SKM-1 (cell line): ENCODE data around the gene IMPG2.

Experiments
- DNase-seq: peaks from one replicate; lab custom pipeline; 2025; ENCODE audit not compliant: unreplicated experiment; lab: John Stamatoyannopoulos, UW

IMPG2 gene

DNA sequence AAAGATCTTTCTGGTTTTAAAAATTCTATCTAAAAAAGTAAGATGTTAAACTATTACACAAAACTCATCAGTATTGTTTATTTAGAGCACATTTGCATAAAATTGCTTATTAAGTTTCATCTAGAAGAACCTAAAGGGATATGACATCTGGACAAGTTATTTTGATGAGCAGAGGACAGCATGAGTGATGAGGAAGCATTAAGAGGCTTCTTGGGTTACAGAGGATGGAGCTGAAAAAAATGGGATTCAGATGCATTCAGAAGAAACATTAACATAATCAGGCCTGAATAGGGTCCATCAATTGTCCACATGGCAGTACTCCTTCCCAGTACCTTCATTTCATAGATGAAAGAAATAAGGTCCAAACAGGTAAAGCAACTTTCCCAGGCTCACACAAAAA, 41.6 kb downstream of the IMPG2 start:
- DNase-seq = no peak

DNA sequence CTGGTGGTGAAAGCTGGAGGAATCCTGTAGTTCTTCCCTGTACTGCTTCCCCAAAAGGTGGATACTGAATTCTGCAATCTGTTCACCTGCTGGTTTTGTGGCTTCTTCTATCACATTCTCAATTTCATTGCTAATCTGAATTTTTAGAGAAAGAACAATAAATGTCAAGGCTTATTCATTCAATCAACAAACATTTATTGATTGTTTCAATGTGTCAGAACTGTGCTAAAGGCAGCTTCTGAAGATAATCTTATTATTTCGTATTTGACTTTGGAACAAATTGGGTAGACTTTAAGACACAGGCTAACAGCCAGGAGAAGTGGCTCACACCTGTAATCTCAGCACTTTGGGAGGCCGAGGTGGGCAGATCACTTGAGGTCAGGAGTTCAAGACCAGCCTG, 46.8 kb downstream of the IMPG2 start:
- DNase-seq = no peak

DNA sequence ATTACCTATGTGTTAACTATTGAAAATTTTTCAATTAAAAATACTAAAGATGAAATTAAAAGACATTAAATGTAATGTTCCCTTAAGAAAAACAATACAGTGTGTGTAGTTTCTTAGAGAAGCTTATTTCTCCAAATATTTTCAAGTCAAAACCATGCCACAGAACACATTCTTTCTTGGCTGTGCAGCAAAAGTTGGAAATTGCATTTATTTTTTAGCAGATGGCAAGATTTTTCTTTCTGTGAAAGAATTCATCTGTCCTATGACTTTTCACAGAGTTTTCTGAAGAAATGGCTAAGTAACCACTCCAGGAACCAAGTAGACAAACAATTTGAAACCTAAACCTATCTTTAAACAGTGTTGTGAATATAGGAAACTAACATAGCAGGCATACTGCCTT, 47.2 kb downstream of the IMPG2 start:
- DNase-seq = no peak

DNA sequence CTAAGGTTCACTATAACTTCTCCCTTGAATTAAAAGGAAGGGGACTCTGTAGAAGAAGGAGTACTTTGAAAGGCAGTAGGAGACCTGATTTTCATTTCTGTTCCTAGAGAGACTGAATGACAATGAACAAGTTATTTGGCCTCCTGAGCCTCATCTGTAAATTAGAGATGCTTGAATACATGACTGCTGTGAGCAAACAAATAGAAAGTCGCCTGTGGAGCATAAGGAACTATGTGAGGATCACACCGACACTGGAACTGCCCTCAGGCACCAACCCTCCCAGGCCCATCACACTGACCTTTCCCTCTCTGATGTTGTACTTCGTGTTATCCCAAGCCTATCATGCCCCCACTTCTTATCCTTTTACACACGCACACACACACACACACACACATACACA, 48.6 kb downstream of the IMPG2 start:
- no peak for DNase-seq

DNA sequence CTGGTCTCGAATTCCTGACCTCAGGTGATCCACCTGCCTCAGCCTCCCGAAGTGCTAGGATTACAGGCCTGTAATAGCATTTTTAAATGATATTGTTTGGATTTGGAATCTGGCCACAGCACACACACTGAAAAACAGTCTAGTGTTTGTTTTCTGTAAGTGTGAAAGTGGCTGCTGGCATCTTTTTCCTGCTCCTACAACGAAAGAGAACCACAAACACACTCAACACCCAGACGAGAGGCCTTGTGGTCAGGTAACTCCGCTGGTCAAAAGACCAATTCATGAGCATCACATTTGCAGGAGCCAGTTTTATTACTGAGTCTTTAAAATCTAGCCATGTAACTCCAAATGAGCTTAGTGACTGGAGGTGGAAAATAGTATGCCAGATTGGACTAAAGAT, 50.2 kb downstream of the IMPG2 start:
- no peak for DNase-seq

DNA sequence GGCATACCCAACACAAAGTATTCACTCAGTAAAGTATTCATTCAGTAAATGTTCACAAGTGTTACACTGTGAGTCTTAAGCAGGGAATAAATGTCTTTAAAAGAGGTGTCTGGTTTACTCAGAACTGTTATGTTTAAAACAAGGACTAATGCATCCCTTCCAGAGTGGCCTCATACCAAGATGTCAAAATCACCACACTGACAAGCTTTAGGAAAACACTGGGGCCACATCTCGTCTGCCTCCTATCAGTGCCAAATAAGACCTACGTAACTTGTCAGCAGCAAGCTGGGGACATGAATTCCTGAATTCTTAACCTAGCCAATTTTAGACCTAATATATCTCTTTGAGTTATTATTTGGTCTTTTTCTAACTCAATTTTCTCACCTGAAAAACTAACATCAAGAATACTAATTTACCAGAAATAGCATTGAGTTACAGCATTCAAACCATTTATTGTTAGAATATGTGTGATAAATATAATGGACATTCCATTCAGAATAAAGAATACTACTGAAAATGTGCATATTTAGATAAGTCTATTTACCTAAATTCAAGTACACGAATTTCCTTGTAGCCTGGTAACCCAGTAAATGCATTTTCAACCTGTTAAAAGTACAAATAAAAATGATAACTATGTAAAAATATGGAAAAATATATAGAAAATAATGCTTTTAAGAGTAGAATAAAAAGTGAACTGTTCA, 51.3 kb downstream of the IMPG2 start:
- DNase-seq = no peak

DNA sequence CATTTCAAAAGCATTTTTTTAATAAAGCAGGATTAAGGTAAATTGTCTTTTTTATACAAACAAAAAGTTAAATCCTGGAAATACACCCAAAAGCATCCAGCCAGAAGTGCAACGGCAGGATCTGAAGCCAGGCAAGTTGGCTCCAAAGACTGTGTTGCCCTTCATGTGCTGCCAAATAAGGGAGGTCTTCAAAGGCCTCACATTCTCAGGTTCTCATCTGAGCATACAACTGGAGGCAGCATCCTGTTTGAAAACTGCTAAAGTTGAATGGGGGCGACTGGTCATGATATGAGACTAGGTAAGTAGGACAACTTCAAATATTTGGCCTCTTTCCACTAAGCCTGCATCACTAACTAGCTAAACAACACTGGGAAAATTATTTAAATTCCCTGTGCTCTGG, 52.2 kb downstream of the IMPG2 start:
- DNase-seq = no peak

DNA sequence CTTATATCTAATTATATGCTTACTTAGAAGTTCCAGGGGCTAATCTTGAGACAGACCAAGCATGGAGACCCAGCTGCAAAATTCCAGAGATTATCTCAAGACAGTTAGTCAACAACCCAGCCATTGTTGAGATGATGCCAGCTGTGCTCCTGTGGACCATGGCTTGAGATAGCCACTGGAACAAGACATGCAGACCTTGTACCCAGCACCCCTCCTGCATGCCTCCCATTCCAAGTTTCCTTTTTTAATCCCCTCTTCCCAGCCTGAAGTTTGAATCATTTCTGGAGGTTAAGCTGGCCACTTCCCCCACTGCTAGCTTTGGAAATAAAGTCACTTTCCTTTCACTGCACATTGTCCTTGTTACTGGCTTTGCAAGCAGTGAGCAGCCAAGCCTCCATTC, 53.8 kb downstream of the IMPG2 start:
- DNase-seq = no peak

DNA sequence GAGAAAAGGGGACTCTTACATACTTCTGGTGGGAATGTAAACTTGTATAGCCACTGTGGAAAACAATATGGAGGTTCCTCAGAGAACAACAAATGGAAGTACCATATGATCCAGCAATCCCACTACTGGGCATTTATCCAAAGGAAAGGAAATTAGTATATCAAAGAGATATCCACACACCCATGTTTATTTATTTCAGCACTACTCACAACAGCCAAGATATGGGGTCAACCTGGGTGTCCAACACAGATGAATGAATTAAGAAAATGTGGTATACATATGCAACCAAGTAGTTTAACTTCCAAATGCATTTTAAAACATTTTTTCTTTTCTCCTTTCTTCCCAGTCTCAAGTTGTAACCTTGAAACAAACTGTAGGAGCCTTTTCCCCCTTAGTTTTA, 54.3 kb downstream of the IMPG2 start:
- DNase-seq = no peak

DNA sequence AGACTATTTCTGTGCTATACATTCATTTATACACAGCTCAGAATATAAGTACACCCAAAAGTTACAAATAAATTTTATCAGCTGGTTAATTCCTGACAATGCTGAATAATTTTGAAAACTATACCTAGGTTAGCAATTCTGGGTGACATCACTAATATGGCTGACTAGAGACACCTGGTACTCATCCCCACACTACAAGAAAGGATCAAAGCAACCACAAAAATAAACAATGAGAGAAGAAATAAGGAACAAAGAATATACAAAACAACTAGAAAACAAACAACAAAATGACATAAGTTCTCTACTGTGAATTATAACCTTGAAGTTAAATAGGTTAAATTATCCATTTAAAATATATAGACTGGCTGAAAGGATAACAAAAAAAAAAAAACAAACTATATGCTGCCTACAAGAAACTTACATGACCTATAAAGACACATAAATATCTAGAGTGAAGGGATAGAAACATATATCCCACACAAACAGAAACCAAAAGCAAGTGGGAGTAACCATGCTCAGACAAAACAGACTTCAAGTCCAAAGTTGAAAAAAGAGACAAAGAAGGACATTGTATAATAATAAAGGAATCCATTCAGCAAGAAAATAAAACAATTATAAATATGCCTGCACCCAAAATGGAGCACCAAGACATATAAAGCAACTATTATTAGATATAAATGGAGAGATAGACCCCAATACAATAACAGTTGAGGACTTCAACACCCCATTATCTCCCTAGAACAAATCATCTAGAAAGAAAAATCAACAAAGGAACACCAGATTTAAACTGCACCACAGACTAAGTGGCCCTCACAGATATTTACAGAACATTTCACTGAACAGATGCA, 57.8 kb downstream of the IMPG2 start:
- no peak for DNase-seq

DNA sequence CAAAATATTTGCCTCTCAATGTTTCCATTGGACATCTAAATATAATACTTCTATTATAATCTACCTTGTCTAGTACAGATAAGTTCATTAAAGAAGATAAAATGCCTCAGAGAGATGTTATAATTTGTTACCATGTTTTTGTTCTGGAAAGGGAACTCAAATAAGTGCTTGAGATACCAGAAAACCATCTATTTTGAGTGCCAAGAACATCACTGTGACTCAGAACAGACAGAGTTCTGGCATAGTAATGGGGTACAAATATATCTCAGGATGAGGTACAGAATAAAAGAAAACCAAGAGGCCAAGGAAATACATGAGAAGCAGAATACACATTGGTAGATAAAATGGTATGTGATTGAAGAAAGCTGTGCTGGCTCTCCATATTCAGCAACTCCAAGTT, 58.9 kb downstream of the IMPG2 start:
- DNase-seq = no peak

DNA sequence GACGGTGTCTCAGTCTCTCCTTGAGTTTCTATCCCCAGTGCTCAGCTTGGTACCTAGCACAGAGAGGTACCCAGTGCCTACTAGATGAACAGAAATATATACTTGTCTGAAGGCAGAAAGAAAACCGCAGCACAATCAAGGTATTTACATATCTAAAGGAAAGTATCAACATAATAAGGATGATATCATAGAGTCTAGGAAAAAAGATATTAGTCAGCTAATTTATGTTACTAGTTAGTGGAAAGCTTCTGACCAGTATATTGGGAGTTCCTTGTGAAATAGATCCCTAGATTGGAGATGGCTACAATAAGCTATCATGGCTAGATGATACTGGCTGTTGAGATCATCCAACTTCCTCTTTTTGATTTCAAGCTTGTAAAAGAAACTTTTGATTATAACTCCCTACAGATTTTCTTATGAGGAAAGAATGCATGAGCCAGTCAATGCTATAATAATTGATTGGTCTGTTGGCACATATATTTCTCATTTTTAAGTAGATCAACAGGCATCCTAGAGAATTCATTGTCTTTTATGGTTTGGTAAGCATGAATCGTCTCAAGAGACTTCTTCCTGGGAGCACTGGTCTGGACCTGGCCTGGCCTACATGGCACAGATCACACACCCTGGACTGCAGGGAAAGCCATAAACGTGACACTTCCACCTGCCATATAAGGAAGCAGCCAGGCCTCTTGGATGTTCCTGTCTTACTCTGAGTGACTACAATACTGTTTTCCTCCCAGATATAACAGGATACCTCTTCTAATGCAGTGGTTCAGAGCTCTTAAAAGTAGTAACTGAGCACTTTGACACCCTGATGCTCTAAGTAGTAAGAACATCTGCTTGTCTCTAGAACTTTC, 60.7 kb downstream of the IMPG2 start:
- no peak for DNase-seq

DNA sequence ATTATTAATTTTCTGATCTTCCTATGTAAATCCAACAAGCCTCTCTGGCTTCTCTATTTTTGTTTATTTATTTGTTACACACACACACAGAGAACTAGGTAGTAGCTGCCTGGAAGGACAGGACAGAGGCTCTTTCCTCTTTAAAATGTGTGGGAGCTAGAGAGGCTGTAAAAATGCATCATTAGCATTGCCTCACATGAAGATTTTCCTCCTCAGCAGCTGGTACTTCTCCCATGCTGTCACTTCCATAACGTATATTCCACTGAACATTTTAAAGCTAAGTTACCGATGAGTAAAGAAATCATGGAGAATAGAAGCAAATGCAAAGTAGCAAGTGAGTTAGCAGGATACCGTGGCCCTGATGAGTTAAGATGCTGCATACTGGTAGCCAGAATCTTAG, 63.9 kb downstream of the IMPG2 start:
- DNase-seq = no peak

DNA sequence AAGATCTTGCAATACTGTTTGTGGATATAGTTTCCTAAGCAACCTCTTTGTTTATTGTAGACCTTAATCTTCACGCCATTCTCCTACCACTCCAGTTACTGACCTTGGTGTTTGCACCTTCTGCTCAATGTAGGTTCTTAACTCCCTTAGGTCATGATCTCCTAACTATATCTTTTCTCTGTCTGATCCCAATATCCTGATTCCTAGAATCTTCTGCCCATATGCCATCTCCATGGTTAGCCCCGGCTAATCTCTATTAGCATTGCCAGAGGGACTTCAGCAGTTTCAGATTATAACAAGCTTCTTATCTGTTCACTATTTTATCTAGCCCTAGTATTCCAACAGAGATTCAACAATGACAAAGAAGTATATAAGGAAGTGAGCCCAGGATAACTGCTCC, 64.9 kb downstream of the IMPG2 start:
- DNase-seq = no peak

DNA sequence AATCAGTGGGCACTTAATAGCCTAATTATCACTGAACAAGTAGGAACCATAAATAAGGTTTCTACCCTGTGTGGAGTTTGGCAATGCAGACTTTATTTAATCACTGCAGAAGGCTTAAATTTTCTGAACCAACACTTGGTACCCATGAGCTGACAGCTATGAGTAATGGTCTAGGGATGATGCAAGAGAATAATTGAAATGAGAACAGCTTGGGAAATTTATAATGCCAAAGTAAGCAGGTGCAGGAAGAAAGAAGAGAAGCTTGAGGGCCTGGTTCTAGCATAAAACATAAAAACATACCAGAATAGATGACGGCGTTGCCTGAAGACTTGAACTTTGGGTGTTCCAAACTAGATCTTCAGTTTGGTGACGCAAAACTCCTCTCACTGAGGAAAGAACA, 67.0 kb downstream of the IMPG2 start:
- DNase-seq = no peak

DNA sequence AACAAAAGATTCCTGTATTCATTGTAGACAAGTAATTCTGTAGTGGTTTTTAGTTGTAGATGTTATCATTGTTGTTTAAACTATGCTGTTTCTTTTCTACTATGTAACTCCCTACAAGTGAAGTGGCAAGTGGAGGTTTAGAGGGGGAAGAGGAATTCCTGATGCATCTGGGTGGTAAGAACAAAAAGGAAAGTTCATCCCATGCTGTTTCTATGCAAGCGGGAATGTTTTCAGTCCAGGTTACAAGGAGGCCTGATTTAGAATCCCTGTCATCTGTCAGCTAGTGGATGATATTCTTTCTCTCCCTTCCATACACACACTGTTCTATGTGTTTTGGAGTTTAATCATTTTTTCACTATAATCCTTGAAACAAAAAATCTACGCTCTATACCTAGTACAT, 67.4 kb downstream of the IMPG2 start:
- DNase-seq = no peak

DNA sequence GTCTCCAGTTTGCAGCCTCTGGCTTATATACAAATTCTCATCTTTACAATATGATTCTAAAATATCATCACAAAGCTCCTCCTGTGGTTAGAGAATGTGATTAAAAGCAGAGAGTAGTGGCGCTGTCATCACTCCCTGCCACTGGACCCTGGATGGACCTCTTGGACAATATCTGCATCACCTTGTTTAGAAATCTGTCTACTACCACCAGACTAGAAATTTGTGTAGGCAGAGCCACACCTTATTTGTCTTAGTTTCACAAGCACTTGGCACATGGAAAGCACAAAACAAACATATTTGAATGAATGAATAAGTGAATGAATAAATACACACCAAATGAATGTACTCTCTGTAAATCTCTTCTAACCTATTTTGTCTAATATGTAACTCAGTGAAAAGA, 68.1 kb downstream of the IMPG2 start:
- DNase-seq = no peak

DNA sequence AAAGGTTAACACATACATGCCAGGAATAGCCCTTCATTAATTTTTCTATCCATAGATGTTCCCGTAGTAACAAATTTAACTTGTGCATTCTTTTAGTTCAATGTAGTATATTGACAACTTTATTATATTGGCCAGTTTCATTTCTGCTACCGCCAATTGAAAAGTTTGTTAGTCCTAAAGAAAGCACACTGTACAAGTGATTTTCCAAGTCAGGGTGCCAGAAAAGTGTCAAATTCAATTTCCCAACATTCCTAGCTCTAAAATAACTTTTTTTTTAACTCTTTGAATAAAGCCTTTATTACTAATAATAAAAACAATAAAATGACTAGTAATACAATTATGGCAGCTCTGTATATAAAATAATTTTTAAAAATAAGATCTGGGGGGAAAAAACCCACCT, 68.9 kb downstream of the IMPG2 start:
- DNase-seq = no peak

DNA sequence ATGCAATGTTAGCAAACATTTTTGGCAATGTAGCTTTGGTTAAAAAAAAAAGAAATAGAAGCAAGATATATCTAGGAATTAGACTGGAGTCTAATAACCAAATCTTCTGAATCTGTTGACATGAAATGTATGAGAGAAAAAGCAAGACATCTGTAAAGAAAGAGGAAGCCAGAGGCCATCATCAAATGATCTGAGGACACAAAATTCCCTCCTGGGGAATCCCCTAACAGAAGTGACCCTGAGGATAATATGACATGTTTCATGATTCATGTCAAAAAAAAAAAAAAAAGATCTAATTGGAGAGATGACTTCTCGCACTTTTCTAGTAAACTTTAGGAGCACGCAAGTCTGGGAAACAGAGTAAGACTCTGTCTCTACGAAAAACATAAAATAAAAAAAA, 70.9 kb downstream of the IMPG2 start:
- DNase-seq = no peak

DNA sequence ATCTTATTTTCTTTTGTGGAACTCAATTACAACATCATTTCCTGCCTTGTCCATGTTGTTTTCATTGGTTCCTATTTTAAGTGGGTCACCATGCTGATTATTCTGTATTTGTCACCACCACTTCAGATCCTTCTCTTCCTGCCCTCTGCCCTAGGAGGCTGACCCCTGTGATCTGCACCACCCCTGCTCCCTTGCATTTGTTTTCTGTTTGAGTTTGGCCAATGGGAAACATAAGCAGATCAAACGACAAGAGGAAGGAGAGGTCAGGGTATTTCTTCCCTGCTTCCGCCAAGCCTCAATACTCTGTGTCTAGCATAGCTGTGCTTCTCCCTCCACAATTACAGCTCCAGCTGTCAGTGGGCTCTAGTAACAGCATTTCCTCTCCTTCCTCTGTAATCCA, 71.6 kb downstream of the IMPG2 start:
- no peak for DNase-seq

DNA sequence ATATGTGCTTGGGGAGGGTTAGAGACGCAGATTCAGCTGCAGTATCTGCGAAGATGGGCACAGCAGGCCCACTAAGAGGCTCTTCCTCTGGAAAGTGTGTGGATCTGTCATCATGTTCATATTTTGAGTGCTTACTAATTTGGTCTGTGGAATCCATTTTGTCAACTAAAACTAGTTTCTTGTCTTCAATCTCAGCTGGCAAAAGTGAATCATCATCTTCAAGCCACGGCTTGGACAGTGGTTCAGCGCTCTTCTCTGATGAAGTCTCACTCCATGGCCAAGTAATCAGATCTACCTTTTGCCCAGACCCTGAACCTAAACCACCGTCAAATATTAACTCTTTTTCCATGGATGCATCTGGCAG, 76.2 kb downstream of the IMPG2 start:
- no peak for DNase-seq
